KBM-7 (cell line): Measurements from ENCODE around the gene SPOCK3.

Experiments used
- DNase-seq: peaks from one replicate; pipeline ENCODE4 v3.0.0-alpha.2; 2015
- in situ Hi-C: fragments of 300-500 bp; cut with MboI; formaldehyde crosslinking; loops from 2 replicates; pipeline ENCODE4 v1.14.3; 2020; ENCODE audit warnings: low sequenced_read_pairs, low pct_unique_long_range_greater_than_20kb, mixed read lengths

The SPOCK3 gene

GRCh38 chr4:167183036-167183435, 51.3 kb downstream of the SPOCK3 start:
- in situ Hi-C loops = no loop called here
- no peak for DNase-seq

- in situ Hi-C loops = no loop called here
- no peak for DNase-seq
Observed at GRCh38 chr4:167177925-167178324, 56.4 kb downstream of the SPOCK3 start.

- DNase-seq = no peak
- in situ Hi-C loops = no loop called here
Observed at GRCh38 chr4:167176723-167177367, 57.4 kb downstream of the SPOCK3 start.

- in situ Hi-C loops = no loop called here
- DNase-seq = no peak
Observed at GRCh38 chr4:167171928-167172327, 62.4 kb downstream of the SPOCK3 start.

- in situ Hi-C loops = no loop called here
- DNase-seq = no peak
Observed at GRCh38 chr4:167168611-167169010, 65.7 kb downstream of the SPOCK3 start.

- in situ Hi-C loops = no loop called here
Observed at GRCh38 chr4:167150587-167150986, 83.7 kb downstream of the SPOCK3 start.

GRCh38 chr4:167144605-167145004, 89.7 kb downstream of the SPOCK3 start:
- in situ Hi-C loops = no loop called here
- no peak for DNase-seq

More at GRCh38 chr4:167150587-167150986, 83.7 kb downstream of the SPOCK3 start:
- DNase-seq = no peak

GRCh38 chr4:167143018-167143417, 91.3 kb downstream of the SPOCK3 start:
- no peak for DNase-seq
- in situ Hi-C loops = no loop called here

- in situ Hi-C loops = no loop called here
Observed at GRCh38 chr4:167136270-167136669, 98.0 kb downstream of the SPOCK3 start.

GRCh38 chr4:167129146-167129545, 105.1 kb downstream of the SPOCK3 start:
- in situ Hi-C loops = no loop called here

More at GRCh38 chr4:167136270-167136669, 98.0 kb downstream of the SPOCK3 start:
- DNase-seq = no peak

GRCh38 chr4:167119392-167119791, 114.9 kb downstream of the SPOCK3 start:
- DNase-seq = no peak
- in situ Hi-C loops = no loop called here

More at GRCh38 chr4:167129146-167129545, 105.1 kb downstream of the SPOCK3 start:
- DNase-seq = no peak

GRCh38 chr4:167117273-167117672, 117.0 kb downstream of the SPOCK3 start:
- no peak for DNase-seq
- in situ Hi-C loops = no loop called here

- in situ Hi-C loops = no loop called here
- no peak for DNase-seq
Observed at GRCh38 chr4:167114416-167114971, 119.8 kb downstream of the SPOCK3 start.

GRCh38 chr4:167111622-167112021, 122.7 kb downstream of the SPOCK3 start:
- in situ Hi-C loops = no loop called here
- no peak for DNase-seq

GRCh38 chr4:167111092-167111491, 123.2 kb downstream of the SPOCK3 start:
- in situ Hi-C loops = no loop called here
- DNase-seq = no peak

- in situ Hi-C loops = no loop called here
- peak; percentile 28 for DNase-seq
Observed at GRCh38 chr4:167109859-167110258, 124.4 kb downstream of the SPOCK3 start.

- in situ Hi-C loops = no loop called here
- DNase-seq = no peak
Observed at GRCh38 chr4:167105857-167106256, 128.4 kb downstream of the SPOCK3 start.

GRCh38 chr4:167102475-167102874, 131.8 kb downstream of the SPOCK3 start:
- in situ Hi-C loops = no loop called here
- no peak for DNase-seq

GRCh38 chr4:167101035-167101434, 133.3 kb downstream of the SPOCK3 start:
- in situ Hi-C loops = no loop called here
- no peak for DNase-seq

GRCh38 chr4:167100120-167100519, 134.2 kb downstream of the SPOCK3 start:
- no peak for DNase-seq
- in situ Hi-C loops = no loop called here

GRCh38 chr4:167088115-167088514, 146.2 kb downstream of the SPOCK3 start:
- in situ Hi-C loops = no loop called here
- no peak for DNase-seq
